HG02840 (cell line): ENCODE data around the gene KCNJ9.
"Not testable (repeated sequence)": the region's sequence is repeated elsewhere in the genome, so short reads cannot be mapped to it uniquely, and the experiment has no call there.

Experiments used
- ATAC-seq: cut with Tn5 transposase; IDR thresholded peaks from one replicate; pipeline ENCODE4 v1.9.1; 2021; ENCODE audit warnings: mild to moderate bottlenecking, moderate library complexity, moderate number of reproducible peaks; ENCODE audit not compliant: unreplicated experiment, low FRiP score

The KCNJ9 gene

DNA sequence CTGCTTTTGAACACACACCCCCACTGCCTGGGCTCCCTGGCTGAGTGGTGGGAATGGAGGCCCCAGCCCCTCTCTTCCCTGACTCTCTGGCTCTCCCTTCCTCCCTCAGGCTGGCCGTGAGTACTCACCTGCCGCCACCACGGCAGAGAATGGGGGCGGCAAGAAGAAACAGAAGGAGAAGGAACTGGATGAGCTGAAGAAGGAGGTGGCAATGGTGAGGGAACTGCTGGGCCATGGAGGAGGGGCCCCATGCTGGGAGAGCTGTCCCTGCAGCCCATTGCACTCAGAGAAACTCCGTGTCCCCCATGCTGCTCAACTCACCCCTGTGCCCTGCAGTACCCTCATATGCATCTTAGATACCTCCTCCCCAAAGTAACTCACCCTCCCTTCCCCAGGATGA lies 39.5 kb downstream of the KCNJ9 start:
- ATAC-seq: no peak

DNA sequence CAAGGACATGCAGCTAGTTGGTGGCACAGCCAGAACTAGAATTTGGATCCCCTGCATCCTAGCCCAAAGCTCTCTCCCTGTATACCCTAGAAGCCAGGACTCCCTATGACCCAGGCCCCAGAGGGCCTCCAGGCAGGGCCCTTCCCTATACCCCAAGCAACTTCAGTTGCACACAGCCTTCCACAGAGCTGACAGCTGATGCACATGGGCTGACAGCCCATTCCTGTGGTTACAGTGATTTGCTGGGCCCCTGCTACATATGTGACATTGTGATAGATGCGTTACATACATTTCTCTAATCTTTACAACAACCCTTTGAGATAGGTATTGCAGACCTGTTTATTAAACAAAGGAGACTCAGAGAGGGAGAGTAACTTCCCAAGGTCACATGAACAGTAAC lies 40.0 kb downstream of the KCNJ9 start:
- ATAC-seq: no peak

DNA sequence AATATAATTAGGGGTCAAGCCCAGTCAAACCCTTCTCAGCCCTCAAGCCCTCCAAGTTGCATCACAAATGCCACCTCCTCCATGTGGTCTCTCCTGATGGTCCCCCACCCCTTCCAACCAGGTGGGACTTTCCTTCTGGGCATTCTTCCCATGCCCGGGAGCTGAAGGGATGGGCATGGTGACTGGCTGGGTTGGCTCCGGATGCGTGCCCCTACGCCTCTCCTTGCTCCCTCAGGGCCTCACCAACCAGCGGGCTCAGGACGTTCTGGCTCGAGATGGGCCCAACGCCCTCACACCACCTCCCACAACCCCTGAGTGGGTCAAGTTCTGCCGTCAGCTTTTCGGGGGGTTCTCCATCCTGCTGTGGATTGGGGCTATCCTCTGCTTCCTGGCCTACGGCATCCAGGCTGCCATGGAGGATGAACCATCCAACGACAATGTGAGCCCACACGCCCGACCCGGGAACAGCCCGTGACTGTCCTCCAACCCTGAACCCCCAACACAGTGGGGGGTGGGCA lies 41.7 kb downstream of the KCNJ9 start:
- ATAC-seq: no peak

DNA sequence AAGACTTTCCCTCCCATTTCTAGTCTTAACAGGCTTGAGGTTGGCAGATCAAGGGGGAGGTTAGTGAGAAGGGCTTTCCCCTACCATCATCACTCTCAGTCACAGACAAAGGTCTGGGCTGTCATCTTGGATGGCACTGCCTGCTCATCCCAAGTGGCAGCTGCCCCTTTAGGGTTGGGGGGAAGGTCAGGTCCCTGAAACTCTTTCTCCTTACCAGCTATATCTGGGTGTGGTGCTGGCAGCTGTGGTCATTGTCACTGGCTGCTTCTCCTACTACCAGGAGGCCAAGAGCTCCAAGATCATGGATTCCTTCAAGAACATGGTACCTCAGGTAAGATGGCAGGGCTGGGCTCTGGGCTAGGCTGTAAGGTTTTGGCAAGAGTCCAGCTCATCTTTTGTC lies 42.4 kb downstream of the KCNJ9 start:
- no peak for ATAC-seq

DNA sequence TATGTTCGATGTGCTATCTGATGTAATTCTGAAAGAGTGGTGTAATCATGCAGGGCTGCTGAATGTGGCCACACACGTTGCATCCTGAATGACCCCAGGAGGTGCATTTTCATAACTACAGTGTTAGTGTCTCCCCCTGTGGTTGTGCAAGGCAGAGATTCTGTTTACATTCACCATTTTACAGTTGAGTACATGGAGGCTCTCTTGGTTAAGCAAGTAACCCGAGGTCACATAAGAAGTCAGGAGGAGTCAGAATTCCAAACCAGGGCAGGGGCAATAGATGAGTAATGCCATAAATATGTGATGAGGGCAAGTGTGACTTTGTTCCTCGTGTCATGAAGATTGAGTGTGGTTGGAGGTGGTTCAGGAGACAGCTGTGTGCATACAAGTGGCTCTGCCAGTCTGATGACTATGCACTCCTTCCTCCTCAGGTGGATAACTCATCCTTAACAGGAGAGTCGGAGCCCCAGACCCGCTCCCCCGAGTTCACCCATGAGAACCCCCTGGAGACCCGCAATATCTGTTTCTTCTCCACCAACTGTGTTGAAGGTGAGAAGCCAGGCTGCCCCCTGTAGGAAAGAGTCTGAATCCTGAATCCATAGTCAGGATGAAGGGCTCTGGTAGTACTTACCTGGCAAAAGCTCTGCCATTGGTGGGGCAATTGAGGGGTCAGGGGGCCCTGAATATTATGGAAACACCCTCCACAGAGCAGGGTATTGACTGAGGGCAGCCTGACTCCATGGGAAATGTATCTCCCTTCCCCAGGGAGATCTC lies 43.6 kb downstream of the KCNJ9 start:
- no peak for ATAC-seq

DNA sequence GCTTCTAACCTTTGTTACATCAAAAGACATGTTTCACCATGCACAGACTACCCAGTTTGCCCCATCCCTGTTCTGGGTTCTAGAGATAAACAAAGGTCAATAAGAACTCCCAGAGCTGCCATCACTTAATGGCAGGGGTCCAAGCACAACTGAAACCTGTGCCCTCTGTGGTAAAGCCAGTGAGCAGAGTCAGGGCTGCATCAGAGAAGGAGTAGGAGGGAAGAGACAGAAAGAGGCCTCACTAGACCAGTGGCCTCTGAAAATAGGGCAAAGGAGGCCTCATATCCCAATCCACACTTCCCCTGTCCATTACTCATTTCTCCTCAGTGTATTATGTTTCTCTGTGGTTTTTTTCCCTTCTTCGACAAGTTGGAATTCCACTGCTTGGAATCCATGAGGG lies 44.4 kb downstream of the KCNJ9 start:
- ATAC-seq: no peak

DNA sequence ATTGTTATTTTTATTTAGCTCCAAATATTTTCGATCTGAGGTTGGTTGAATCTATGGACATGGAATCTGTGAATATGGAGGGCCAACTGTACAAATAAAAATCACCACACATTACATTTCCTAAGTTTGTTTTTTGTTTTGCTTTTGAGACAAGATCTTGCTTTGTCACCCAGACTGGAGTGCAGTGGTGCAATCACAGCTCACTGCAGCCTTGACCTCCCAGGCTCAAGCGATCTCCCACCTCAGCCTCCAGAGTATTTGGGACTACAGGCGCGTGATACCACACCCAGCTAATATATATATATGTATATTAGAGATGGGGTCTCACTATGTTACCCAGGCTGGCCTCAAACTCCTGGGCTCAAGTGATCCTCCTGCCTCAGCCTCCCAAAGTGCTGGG lies 45.0 kb downstream of the KCNJ9 start:
- not testable (repeated sequence) for ATAC-seq

DNA sequence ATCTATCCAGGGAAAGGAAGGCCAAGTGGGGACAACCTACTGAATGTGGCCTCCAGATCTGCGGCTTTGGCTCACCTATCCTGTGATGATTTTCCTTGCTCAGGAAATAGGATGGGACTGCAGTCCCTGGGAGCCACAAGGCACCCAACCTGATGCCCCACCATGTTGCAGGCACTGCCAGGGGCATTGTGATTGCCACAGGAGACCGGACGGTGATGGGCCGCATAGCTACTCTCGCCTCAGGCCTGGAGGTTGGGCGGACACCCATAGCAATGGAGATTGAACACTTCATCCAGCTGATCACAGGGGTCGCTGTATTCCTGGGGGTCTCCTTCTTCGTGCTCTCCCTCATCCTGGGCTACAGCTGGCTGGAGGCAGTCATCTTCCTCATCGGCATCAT lies 46.0 kb downstream of the KCNJ9 start:
- no peak for ATAC-seq

DNA sequence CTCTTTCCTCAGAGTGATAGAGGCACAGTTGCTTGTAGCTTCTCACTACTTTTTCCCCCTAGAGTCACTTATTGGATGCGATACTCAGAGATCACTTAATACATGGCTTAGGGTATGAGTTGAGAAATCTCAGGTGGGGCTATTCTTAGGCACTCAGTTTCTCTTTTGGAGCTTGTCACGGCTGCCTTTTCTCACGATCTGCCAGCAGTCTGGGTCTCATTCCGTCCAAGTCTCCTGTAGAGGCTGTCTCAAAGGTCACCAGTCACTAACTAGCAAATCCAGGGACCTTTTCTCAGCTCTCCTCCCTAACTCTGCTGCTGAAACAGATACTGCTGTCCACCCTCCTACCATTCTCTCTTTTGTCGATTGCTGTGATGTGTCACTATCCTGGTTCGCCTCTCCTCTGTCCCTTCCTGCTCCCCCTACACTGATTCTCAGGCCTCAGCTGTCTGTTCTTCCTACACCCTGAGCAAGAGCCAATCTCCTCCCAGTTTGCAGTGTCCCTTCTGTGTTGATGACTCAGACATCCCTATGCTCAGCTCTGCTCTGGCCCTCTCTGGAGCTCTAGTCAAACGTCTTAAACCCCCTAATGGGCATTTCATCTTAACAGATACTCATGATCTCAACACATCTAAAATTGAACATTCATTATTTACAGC lies 46.7 kb downstream of the KCNJ9 start:
- no peak for ATAC-seq

DNA sequence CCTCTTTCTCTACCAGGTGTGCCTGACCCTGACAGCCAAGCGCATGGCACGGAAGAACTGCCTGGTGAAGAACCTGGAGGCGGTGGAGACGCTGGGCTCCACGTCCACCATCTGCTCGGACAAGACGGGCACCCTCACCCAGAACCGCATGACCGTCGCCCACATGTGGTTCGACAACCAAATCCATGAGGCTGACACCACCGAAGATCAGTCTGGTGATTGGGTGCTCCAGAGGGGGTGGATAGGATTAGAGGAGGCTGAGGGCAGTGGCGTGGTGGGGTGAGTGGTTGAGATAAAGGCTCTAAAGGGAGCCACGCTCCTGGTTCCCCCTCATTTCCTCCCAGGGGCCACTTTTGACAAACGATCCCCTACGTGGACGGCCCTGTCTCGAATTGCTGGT lies 47.3 kb downstream of the KCNJ9 start:
- no peak for ATAC-seq

DNA sequence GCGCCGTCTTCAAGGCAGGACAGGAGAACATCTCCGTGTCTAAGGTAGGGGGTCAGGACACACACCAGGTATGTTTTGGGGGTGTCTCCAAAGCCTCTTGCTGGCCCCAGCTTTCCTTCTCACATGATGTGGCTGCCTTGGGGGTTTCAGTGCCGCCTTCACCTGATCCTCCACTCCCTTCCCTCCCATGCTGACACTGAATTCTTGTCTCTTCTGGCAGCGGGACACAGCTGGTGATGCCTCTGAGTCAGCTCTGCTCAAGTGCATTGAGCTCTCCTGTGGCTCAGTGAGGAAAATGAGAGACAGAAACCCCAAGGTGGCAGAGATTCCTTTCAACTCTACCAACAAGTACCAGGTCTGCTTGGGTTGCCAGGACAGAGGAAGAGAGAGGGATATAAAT lies 47.7 kb downstream of the KCNJ9 start:
- no peak for ATAC-seq

DNA sequence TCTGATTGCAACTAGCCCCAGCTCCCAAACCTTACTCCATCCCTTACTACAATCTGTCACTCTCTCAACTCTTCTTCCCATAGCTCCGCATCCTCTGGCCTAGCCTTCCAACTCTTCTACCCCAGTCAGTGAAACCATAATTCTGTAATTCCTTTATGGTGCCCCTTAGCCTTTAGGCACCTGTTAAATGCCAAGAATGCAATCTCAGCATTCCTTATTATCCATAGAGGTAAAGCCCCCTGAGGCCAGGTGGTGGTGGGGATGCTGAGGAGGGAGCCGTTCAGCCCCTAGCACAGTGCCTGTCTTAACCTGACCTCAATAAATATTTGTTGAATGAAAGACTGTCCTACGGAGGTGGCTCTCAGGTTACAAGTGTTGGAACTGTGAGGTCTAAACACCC lies 48.2 kb downstream of the KCNJ9 start:
- ATAC-seq: no peak

DNA sequence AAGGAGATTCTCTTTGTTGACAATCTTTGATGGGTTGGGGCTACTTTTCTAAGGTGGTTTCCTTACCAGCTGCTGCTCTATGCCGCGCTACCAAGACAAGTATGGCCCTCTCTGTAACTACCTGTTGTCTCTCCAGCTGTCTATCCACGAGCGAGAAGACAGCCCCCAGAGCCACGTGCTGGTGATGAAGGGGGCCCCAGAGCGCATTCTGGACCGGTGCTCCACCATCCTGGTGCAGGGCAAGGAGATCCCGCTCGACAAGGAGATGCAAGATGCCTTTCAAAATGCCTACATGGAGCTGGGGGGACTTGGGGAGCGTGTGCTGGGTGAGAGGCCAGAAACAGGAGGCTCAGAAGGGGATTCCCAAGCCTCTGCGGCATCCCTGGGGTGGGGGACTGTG lies 48.6 kb downstream of the KCNJ9 start:
- no peak for ATAC-seq

DNA sequence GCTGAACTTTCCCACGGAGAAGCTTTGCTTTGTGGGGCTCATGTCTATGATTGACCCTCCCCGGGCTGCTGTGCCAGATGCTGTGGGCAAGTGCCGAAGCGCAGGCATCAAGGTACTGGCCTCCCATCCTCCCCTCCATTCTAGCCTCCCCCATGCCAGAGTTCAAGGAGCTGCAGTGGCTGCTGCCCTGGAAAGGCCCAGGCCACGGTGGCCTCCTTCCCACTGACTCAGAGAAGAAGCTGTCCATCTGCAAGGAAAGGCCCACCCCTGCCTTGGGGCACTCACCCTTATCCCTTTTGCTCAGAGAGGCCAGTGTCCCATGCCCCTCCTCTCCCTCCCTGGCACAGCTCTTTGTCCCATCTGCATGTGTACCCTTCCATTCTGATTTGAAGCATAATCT lies 49.1 kb downstream of the KCNJ9 start:
- ATAC-seq: no peak

DNA sequence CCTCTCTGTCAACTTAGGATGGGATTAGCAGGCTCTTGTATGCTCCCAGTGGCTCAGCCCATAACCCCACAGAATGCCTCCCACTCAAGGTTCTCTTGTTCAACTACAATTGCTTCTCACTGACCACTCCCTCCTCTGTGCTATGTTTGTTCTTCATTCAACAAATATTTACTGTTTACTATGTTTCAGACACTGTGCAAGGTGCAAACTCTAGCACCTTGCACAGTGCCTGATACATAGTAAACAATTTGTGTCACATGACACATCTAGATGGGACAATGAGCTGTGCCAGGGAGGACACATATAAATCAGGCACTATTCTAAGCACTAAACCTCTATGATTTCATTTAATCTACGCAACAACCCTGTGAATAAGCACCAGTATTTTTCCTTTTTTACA lies 49.6 kb downstream of the KCNJ9 start:
- no peak for ATAC-seq

DNA sequence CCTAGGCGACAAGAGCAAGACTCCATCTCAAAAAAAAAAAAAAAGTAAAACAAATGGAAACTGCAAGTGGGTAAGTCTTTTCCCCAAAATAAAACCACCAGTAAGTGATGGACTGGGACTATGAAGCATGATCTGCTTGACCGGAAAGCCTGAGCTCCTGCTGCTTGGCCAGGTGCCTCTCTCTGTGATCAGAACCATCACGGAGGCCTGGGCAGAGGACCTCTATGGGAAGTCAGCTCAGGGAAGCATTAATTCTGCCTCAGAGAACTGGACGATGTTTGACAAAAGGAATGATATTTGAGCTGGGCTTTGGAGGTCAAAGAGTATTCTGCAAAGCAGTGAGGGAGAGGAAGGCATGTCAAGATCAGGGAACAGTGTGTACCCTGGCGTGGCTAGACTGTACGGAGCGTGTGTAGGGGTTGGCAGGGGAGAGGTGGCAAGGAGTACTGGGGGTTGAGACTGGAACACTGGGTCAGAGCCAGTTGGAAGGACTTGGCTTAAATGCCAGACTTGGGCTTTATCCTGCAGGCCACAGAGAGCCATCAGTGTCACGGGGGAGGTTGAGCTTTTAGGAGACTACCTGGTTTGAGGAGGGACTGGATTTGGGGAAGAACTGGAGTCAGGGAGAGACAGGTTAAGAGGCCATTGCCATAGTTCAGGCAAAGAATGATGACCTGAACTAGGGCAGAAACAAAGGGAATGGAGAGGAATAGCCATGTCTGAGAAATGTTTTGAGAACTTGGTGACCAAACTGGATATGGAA lies 50.6 kb downstream of the KCNJ9 start:
- no peak for ATAC-seq

DNA sequence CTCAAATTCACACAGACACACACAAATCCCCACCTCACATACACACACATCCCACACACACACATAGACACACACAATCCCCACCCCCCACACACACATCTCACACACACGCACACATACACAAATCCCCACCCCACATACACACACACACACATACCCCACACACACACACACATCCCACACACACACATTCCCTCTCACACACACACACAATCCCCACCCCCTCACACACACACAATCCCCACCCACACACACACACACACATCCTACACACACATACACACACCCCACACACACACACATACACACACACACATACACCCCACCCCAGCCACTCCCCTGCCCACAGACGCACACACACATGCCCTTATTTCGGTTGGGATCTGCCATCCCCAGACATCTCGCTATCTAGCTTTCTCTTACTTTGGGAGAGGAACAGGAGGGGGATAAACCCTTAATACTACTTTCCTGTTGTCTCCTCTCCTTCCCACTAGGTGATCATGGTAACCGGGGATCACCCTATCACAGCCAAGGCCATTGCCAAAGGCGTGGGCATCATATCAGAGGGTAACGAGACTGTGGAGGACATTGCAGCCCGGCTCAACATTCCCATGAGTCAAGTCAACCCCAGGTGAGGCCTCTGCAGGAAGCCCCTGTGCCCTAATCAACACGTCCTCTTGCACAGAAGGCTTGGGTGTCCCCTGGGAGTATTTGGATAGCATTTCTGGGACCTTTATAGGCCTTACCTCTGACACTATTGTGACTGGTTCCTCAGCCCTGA lies 52.8 kb downstream of the KCNJ9 start:
- ATAC-seq: no peak

DNA sequence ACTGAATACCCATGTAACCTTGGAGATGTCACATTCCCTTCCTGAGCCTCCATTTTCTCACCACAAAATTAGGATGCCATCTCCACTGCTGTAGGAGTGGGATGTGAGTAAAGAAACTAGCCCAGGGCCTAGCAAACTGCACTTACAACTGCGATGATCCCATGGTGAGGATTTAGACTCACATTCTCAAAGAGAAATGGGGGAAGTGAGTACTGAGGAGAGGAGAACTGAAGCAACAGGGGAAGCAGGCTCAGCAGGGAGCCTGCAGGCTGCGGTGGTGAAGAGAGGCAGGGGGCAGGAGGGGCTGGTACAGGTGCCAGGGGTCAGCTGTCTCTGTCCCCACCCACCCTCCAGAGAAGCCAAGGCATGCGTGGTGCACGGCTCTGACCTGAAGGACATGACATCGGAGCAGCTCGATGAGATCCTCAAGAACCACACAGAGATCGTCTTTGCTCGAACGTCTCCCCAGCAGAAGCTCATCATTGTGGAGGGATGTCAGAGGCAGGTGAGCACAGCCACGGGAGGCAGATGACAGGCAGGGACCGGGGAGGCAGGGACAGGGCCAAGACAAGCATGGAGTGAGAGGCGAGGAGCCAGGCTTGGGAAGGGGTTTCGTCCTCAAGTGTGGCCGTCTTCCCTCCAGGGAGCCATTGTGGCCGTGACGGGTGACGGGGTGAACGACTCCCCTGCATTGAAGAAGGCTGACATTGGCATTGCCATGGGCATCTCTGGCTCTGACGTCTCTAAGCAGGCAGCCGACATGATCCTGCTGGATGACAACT lies 53.6 kb downstream of the KCNJ9 start:
- ATAC-seq: no peak

DNA sequence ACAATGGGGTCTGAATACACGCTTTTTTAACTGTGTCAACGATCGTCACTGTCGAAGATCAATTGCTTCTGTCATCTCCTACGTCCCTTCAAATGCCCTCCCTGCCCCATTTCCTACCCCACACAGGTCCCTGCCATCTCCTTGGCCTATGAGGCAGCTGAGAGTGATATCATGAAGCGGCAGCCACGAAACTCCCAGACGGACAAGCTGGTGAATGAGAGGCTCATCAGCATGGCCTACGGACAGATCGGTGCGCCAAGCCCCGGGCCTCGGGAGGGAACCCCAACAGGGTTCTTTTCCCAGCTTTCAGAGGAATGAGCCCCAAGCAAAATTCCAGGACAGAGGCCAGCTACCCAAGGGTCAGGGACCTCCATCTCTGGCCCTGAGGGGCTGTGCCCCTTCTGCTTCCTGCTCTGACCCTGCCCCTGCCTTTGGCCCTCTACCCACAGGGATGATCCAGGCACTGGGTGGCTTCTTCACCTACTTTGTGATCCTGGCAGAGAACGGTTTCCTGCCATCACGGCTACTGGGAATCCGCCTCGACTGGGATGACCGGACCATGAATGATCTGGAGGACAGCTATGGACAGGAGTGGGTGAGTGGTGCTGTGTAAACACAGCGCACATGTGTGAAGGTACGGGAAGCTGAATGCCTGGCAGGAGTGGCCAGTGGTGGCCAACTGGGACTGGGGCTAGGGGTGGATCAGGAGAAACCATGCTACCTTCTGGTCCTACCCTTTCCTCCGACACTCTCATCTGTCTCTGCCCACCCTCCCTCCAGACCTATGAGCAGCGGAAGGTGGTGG lies 55.0 kb downstream of the KCNJ9 start:
- no peak for ATAC-seq
